NB4 (cell line): Measurements from ENCODE around the gene CYTH1.

Source experiments
- DNase-seq: peaks from one replicate; pipeline ENCODE4 v3.0.0; 2010; ENCODE audit warnings: low read depth
- H3K4me3 ChIP-seq: one replicate; pipeline ENCODE4 v1.5.1; 2011; ENCODE audit warnings: mild to moderate bottlenecking, low read depth, low read length, moderate library complexity
- MYC ChIP-seq: IDR thresholded peaks from 2 replicates; pipeline ENCODE4 v1.6.1; 2011; ENCODE audit warnings: low read depth, low read length
- POLR2A ChIP-seq: IDR thresholded peaks from 2 replicates; pipeline ENCODE4 v1.6.1; 2011; ENCODE audit warnings: mild to moderate bottlenecking; ENCODE audit not compliant: insufficient read length; ENCODE audit errors: extremely low read depth
- TF ChIP-seq, protein P1 (sequence below): IDR thresholded peaks from 2 replicates; pipeline ENCODE4 v1.6.1; 2011; ENCODE audit warnings: low read depth, low read length
- TF ChIP-seq, protein P2 (sequence below): IDR thresholded peaks from one replicate; pipeline ENCODE4 v1.5.1; 2012; ENCODE audit warnings: low read depth, low read length

The CYTH1 gene

DNA sequence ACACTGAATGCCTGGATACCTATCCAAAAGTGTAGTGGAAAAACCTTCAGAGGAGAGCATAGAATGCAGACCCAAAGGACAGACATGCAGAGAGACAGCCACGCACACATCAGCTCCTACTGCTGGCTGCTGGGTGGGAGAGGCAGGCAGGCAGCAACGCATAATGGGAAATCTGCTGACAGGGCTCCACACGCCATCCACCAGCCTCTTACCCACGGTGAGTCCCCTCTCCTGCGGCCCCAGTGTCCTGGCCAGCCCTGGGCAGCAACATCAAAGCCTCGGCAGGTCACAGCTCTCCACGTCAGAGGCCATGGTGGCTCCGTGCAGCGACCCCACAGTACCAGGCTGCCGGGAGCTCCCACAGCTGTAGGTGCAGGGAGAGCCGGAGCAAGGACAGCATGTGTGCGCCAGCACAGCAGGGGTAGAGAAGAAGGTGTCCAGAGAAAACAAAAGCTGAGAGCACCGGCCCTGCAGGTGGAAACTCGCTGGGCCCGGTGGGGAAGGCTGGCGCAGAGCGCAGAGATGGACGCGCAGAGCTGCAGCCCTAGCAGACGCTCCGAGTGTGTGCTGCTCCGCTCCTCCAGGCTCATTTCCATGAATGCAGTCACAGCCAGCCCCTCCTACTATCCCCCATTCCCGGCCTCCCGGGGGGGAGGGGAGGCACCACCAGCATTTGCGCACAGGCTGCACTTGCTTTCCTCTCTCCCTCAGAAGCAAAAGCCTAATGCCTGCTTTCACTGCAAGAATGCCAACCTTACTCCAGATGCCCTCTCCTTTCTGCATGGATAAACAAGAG, 58.9 kb downstream of the CYTH1 start:
- no peak for TF ChIP-seq MYC
- TF ChIP-seq POLR2A = no peak
- TF ChIP-seq, protein P1, sequence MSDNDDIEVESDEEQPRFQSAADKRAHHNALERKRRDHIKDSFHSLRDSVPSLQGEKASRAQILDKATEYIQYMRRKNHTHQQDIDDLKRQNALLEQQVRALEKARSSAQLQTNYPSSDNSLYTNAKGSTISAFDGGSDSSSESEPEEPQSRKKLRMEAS = no peak
- TF ChIP-seq, protein P2, sequence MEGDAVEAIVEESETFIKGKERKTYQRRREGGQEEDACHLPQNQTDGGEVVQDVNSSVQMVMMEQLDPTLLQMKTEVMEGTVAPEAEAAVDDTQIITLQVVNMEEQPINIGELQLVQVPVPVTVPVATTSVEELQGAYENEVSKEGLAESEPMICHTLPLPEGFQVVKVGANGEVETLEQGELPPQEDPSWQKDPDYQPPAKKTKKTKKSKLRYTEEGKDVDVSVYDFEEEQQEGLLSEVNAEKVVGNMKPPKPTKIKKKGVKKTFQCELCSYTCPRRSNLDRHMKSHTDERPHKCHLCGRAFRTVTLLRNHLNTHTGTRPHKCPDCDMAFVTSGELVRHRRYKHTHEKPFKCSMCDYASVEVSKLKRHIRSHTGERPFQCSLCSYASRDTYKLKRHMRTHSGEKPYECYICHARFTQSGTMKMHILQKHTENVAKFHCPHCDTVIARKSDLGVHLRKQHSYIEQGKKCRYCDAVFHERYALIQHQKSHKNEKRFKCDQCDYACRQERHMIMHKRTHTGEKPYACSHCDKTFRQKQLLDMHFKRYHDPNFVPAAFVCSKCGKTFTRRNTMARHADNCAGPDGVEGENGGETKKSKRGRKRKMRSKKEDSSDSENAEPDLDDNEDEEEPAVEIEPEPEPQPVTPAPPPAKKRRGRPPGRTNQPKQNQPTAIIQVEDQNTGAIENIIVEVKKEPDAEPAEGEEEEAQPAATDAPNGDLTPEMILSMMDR = no peak
- H3K4me3 ChIP-seq = no peak overlapping the region
- no peak for DNase-seq

DNA sequence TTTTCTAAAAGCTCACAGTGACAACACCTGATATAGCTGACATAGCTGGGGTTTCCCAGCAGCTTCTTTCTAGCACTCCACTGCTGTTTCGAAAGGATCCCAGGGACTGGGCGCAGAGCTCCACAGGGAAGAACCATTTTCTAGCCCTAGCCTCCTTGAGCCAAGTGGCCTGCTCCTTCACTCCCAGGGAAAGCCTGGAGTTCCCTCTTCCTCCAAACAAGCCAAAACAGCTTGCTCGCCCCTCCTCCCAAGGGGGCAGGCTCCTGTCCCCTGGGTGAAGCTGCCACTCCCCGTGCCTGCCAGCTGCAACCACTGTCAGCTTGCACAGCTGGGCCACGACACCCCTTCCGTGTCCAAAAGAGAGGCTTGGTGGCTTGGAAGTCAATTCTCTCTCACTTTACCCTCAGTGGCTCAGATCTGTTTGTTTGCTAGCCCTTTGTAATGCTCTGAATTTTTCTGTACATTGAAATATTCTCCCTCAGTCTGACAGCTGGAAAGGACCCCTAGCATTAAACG, 59.8 kb downstream of the CYTH1 start:
- TF ChIP-seq MYC (no peak), POLR2A (no peak)
- TF ChIP-seq, protein P1 = no peak
- TF ChIP-seq, protein P2 = no peak
- peak; percentile 14 for DNase-seq
- no peak overlapping the region for H3K4me3 ChIP-seq

DNA sequence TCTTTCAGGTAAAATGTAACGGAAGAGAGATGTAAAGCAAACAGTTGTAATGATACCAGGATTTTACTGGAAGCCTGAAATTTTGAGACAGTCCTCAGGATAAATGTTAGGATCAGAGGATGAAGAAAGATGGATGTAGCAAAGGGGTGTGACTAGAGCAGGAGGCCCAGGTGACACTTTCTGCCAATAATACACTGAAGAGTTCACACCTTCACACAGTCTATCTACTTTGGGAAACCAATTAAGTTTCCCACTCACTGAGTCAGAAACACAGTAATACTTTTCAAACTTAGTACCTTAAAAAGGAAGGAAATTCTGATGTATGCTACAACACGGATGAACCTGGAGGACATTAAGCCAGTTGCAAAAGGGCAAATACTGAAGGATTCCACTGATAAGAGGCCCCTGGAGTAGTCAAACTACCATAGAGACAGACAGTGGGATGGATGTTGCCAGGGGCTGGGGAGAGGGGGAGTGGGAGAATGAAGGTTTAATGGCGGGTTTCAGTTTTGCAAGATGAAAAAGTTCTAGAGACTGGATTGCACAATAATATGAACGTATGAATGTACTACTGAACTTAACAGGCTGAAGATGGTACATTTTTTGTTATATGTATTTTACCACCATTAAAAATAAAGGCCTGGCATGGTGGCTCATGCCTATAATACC, 62.3 kb downstream of the CYTH1 start:
- TF ChIP-seq, protein P2 = no peak
- TF ChIP-seq MYC = no peak
- DNase-seq = no peak
- H3K4me3 ChIP-seq = no peak overlapping the region

DNA sequence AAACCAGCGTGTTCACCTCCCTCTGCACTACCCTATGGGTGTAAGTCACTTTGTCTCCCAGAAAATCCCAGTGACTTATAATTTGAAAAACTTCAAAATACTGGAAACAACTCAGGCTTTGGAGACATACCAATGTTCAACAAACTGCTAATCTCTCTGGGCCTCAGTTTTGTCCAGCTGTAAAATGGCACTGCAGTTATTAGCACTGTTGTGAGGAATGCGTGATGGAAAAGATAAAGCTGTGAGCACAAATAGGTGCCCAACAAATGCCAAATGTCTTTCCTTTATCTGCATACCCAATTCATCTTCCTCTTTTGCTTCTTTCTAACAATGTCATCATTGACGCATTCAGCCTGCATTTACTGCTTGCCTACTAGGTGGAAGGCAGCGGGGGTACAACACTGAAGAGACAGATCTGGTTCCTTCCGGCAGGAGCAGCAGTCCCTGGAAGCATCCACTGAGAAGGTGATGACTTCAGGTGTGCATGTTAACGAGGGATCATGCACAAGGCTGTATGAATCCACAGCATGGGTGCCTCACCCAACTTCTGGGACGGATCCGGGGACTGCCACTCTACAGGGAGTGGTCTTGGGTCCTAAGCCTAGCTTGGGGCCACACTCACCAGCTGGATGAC, 63.4 kb downstream of the CYTH1 start:
- DNase-seq = no peak
- no peak overlapping the region for H3K4me3 ChIP-seq
- TF ChIP-seq MYC (no peak), POLR2A (no peak)
- TF ChIP-seq, protein P1 = no peak
- TF ChIP-seq, protein P2 = no peak

DNA sequence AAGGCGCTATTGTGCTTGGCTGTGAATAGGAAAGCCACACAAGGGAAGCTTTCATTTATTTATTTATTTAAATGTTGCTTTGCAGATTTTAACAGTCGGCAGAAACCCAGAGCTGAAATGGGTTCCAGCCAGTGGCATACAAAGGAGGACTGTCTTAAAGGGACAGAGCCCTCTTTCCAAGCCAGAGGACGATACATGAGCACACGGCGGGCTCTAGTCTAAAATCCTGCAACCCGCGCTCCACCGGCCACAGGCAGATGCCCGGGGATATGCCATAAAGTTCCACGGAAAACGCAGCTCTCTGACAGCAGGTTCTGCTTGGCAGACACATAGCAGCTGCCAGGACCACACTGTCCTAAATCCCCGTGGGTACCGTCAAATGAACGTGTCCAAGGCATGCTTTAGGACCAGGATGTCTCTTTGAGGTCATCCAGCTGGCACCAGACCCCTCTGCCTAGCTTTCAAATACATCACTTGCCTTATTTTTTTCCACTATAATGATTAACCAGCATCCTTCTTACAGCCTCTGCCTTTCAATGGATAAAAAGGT, 64.6 kb downstream of the CYTH1 start:
- H3K4me3 ChIP-seq = no peak overlapping the region
- no peak for TF ChIP-seq POLR2A
- TF ChIP-seq, protein P2 = no peak
- TF ChIP-seq, protein P1 = no peak
- no peak for TF ChIP-seq MYC
- no peak for DNase-seq
